Endothelial cell of umbilical vein (primary cell): ENCODE results near the gene VPREB1.

ENCODE experiments used
- POLR2A ChIP-seq: IDR thresholded peaks from 2 replicates; pipeline ENCODE4 v1.6.1; 2012; ENCODE audit warnings: low read depth, mild to moderate bottlenecking, control low read depth, low read length
- TF ChIP-seq, protein P1 (sequence below), 2 donors: IDR thresholded peaks; 1 replicate in 1 of 2; 2 replicates in 1 of 2; pipeline ENCODE4 v1.5.1; 2011; ENCODE audit warnings: low read length in 2 of 2, mild to moderate bottlenecking in 2 of 2, moderate library complexity in 2 of 2, control low read depth in 1 of 2, inconsistent platforms in 1 of 2, low read depth in 1 of 2; ENCODE audit not compliant: insufficient read depth in 1 of 2; ENCODE audit errors: extremely low read depth in 1 of 2

DNA sequence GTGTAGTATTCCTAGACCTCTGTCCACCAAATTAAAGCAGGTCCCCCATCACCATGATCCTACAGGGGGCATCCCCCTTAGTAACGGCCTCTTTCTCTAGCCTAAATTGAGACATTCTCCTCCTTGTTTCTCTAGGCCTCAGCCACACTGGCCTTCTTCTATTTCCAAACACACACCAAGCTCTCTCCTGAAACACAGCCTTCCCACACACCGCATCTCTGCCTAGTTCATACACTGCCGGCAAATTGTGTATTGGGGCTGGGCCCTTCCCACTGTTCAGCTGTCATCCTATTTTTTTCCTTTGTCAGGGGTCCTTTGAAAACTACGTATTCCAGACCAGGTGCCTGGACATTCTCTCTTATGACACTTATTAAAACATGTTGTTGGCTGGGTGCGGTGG is 11.5 kb upstream of the VPREB1 start:
- no peak for TF ChIP-seq POLR2A
- TF ChIP-seq, protein P1, sequence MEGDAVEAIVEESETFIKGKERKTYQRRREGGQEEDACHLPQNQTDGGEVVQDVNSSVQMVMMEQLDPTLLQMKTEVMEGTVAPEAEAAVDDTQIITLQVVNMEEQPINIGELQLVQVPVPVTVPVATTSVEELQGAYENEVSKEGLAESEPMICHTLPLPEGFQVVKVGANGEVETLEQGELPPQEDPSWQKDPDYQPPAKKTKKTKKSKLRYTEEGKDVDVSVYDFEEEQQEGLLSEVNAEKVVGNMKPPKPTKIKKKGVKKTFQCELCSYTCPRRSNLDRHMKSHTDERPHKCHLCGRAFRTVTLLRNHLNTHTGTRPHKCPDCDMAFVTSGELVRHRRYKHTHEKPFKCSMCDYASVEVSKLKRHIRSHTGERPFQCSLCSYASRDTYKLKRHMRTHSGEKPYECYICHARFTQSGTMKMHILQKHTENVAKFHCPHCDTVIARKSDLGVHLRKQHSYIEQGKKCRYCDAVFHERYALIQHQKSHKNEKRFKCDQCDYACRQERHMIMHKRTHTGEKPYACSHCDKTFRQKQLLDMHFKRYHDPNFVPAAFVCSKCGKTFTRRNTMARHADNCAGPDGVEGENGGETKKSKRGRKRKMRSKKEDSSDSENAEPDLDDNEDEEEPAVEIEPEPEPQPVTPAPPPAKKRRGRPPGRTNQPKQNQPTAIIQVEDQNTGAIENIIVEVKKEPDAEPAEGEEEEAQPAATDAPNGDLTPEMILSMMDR (IDR thresholded peaks at IDR 0.05; ENCODE audit: extremely low read depth in 1 of 2, insufficient read depth in 1 of 2, low read depth in 1 of 2, low read length in 2 of 2) = no peak
